ENCODE results near the gene TMCC1.

GRCh38 chr3:129614927-129615363, 278.6 kb downstream of the TMCC1 start:
- TF ChIP-seq CTCF (IDR thresholded peaks at IDR 0.05) (no peak), POLR2A (IDR thresholded peaks at IDR 0.05) (no peak)
